NCI-H748 treated with DMSO at 0.1 percent for 48 hours (cell line): ENCODE measurements around the gene MPHOSPH9.

Source experiments
- DNase-seq: peaks from one replicate; lab custom pipeline; 2025; lab: John Stamatoyannopoulos, UW

MPHOSPH9 gene

DNA sequence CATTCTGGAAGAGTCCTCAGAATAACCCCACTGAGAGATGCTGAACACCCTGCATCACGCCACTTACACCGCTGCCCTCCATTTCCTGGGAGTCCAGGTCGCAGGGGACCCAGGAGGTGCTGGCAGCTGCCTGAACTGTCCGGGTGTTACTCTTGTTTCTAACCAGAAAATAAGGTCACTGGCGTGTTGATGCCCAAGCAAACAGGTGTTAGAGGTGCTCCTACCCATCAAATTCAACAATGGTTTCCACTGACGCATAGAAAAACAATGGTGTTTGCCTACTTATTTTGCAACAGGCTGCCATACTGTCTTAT is 105.8 kb downstream of the MPHOSPH9 start:
- no peak for DNase-seq

DNA sequence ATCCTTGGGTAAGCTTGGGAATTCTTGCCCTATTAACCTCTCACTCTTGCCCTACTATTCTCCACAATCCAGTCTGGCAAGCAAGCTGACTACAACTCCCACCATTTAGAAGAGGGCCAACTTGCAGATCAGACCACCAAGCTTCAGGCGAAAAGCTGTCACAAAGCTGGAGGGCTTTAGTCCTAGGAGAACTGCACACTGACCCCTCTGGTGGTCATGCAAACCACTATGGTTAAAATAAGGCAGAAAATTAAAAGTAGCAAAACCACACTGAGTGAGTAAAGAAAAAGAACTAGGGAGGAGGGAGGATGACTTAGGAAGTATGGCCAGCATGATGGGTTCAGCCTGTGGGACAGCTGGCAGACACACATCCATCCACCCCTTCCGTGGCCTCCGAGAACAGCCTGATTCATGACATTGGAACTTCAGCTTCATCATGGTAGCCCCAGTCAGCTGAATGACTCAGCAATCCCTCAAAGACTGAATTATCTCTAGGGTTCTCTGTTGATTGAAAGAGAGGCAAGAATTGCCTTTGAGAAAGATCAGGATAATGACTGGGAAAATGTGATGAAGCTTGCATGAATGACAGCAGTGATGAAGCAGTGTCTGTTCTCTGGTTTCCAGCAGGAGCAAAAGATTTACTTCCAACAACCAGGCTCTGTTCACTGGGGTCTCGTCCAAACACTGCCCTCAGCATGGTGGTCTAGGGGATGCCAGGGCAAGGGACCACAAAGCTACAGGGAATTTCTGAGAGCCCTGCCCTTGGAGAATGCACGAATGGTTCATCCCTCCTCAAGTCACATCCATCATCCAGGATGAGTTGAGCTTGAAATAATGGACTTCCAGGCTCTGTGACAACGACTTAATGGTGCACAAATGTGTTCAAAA is 106.4 kb downstream of the MPHOSPH9 start:
- DNase-seq = no peak

DNA sequence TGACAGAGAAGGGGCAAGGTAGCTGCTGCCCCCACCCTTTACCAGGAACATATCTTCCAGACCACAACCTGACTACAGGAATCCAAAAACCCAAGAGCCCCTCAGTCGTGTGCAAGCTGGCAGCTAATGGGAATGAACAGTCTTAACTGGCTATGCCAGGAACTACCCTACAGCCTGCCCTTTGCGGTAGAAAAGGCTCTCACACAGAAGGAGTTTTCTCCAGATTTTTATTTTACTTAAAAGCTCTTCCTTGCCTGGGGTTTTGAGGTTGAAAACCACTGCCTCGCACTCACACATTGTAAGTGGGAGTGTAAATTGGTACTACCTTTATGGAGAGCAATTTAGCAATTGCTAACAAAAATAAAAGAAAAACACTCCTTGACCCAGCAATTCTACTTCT is 110.3 kb downstream of the MPHOSPH9 start:
- no peak for DNase-seq

DNA sequence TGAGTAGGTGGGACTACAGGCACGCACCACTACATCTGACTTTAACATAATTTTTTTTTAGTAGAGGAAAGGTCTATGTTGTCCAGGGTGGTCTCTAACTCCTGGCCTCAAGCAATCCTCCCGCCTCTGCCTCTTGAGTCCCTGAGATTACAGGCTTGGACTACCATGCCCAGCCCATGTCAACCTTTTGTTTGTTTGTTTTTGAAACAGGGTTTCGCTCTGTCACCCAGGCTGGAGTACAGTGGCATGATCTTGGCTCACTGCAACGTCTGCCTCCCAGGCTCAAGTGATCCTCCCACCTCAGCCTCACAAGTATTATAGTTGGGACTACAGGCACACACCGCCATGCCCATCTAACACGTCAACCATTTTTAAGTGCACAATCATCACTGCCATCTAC is 111.3 kb downstream of the MPHOSPH9 start:
- no peak for DNase-seq

DNA sequence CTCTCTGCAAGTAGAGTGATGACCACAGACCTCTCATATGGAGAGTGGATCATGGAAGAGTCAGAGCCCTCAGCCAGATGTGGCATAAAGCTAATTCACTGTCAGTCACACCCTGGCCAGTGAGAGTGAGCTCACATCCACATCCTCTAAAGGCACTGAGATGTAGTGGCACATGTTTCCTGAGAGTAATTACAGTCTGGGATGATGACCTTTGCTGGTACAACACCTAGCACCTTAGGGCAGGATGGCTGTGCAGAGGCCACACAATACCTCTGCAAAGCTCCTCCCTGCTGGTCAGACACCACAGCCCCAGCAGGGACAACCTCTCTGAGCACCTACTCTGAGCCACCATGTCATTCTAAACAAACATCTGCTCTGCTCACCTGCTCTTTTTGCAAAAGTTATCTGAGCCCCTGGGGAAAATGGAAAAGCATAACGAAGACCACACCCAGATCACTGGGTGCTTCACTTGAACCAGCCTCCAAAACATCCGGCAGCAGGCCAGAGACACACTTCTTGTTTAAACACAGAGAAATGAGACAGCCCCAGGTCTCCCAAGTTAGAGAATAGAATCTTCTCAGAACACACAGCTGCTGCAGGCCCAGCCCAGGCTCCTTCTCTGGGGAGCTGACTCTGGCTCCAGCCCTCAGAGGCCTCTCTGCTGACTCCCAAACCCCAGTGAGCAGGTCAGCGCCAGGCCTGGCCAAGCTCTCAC is 112.3 kb downstream of the MPHOSPH9 start:
- DNase-seq = peak; percentile 45

DNA sequence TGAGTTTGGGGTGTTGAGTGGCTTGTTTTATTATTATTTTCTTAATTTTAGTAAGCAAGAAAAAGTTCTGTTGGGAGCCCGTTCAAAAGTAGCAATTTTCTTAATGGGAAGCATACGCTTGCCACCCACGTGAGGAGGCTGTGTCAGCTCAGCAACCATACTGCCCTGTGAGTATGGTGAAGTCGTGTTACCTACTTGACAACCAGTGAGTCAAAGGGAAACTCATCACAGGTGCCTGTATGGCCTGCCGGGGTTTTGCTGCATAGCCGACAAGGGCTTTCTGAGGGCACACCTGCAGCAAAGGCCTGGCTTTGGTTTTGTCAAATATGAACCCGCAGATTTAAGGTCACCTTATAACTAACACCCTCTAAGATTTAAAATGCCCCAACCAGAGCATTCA is 113.1 kb downstream of the MPHOSPH9 start:
- DNase-seq = no peak

DNA sequence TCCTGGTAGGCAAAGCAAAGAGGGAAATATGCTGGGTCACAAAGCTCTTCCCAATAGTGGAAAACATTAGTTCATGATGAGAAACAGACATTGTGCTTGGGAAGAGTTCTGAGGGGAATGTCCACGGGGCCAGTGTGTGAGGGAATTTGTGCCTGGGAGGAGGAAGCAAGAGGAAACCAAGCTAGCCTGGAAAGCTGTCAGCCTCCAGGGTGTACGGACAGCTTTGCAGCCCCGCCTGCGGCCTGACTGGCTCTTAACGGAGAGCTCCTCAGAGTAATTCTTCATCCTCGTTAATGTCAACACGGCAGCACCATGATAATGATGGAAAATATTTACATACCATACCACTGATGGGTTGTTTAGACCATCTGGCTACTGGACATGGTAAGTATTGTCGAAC is 114.4 kb downstream of the MPHOSPH9 start:
- peak; percentile 68 for DNase-seq

DNA sequence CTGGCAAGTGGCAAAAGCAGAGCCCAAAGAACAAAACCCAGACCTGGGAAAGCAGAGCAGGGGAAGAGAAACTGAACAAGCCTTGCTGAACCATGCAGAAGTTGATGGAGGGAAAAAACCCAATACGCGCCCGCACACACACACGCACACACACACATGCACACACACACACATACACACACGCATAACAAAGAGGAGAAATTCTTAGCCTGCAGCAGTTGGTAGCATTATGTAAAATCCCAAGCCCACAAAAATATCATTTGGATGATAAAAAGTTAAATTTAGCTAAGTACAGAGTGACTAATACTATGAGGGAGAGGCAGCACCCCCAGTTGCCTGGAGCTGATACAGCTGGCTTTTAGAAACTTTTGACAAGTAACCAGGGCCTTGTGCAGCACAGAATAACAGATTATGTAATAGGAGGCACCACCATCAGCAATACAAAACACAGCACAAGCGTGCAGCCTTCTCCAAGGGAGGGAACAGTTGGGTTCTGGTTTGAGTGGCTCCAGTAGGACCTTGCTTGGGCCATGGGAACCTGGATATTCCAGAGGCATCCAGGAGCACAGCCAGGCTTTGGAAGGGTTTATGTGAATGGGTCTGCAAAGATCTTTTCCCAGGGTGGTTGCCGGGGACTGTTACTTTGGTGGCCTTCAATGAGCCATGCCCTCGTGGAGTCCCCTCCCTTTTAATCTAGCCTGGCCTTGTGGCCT is 117.4 kb downstream of the MPHOSPH9 start:
- no peak for DNase-seq

DNA sequence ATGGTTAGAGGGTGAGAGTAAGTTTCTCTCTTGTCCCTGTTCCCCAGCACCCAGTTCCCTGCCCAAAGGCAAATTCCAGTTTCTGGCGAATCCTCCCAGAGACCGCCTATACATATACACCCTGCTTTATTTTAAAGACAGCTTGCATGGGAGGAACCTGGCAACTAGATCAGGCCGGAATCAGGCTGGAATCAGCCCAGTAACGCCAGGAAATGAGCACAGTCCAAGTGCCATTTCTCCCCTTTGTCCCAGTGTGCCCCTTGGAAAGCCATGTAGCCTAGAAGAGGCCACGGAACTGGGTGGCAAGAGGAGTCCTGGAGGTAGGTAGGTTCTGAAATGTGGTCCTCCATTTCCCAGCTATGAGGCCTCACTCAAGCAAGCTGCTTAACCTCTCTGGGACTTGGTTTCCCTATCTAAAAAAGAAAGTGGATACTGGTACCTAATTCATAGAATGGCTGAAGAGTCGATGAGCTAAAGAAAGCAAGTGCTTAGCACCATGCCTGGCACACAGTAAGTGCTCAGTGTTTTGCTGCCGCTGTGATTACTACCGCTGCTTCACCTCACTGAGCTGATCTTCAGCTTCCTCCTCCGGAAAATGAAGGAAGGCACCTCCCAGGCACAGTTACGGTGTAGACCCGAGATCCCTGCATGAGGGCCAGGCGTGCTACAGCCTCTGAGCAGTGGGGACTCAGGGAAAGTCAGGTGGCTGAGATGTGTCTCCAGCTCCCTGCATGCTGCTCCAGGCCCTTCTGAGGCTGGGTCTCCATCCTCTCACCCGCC is 118.4 kb downstream of the MPHOSPH9 start:
- no peak for DNase-seq

DNA sequence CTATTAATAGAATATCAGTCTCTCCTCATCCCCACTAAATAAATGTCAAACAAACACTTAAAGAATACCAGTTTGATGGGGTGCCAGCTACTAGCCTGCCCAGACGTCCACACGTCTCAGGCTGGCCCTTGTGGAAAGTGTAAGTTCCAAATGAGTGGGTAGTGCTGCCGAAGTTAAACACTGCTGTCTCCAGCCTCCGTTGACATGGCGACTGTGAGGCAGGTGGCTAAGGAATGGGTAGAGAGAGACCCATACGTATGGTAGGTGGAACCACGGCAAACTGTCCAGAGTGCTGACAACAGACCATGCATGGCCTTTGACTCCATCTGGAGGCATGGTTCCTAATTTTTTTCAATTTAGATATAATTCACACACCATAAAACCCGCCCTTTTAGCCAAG is 119.9 kb downstream of the MPHOSPH9 start:
- peak; percentile 15 for DNase-seq

DNA sequence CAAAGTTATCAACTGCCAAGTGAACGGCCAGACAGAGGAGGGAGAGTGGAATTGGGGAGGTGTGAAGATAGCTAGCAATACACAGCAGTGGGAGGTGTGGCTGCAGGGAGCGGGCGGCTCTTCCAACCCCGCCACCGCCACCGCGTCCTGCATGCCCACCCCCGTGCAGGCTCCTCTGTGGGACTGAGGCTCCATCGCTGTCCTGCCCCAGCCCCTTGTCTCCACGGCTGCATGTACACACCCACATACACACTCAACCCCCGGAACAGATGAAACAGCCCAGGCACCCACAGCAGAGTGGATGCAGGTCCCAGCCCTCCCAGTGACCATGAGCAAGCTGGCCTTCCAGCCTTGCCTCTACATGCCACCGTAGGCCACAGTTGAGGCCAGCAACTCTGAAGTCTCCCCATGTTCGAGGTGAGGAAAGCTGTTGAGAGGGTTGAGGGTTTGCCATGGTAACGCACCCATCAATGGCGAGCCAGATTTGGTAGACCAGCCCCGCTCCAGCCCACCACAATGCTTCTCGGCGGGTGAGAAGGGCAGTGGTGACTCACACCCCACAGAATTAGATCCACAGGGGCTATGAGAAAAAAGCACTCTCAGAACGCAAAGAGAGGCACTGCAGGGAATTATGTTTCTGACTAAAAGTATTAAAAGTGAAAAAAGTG is 121.3 kb downstream of the MPHOSPH9 start:
- DNase-seq = no peak

DNA sequence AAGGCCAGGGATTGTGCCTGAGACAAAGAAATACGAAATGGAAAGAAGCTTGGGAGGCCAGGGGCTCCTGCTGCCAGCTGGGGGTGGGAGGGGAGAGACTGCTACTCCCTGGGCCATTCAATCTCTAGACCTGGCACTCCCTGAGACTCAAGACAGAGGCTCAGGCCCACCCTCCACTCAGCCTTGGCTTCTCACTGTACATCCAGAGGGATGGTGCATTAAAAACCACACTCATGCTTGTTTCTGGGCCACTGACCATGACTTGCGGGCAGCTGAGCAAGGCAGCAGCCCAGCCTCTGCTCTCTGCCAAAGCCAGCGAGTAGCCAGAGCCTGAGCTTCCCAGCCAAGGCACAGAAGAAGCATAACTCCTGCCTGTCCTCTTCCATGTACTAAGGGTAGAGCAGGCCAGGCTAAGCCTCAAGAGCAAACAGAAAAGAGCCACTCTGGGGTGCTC is 123.6 kb downstream of the MPHOSPH9 start:
- no peak for DNase-seq

DNA sequence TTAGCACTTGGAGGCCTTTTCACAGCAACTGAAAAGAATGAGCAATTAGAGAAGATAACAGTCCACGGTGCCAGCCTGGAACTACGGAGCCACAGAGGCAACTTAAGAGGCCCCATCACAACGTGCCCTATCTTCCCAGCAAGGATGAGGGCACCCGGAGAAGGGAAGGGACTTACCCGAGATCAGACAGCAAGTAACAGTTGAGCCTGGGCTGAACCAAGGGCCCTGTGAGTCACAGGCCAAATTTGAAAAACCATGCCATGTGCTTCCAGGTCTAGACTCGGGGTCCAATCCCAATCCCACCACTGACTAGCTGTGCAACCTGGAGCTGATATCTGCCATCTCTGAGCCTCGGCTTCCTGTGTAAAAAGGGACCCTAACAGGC is 124.3 kb downstream of the MPHOSPH9 start:
- no peak for DNase-seq

DNA sequence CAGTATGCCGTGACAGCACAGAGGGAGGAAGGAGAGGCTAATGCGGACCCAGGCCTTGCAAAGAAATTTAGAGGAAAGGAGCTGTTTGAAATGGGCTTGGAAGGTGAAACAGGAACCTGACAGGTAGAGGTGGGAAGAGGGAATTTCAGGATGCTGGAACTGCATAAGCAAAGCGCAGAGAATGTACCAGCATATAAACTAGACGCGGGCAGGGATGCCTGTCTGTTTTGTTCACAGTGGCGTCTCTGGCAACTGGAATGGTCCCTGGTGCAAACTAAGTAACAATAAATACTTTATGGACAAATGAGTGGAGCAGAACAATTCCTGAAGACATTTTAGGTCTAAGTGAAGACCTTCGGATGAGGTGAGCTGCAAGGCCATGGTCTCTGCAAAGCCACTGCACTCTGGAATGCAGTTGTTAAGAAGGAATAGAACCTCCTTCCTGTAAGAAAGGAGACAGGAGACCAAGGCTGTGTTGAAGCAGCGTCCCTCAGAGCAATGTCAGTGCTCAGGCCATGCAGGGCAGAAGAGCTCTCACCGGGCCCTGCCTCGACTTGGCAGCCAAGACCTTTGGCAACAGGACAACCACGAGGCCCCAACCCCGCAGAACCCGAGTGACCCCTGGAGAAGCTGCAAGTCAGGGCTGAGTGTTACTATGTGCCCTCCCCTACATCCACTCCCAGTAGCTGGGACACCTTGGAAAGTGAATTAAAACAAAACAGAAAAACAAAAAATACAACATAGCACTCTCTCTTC is 124.8 kb downstream of the MPHOSPH9 start:
- DNase-seq = no peak

DNA sequence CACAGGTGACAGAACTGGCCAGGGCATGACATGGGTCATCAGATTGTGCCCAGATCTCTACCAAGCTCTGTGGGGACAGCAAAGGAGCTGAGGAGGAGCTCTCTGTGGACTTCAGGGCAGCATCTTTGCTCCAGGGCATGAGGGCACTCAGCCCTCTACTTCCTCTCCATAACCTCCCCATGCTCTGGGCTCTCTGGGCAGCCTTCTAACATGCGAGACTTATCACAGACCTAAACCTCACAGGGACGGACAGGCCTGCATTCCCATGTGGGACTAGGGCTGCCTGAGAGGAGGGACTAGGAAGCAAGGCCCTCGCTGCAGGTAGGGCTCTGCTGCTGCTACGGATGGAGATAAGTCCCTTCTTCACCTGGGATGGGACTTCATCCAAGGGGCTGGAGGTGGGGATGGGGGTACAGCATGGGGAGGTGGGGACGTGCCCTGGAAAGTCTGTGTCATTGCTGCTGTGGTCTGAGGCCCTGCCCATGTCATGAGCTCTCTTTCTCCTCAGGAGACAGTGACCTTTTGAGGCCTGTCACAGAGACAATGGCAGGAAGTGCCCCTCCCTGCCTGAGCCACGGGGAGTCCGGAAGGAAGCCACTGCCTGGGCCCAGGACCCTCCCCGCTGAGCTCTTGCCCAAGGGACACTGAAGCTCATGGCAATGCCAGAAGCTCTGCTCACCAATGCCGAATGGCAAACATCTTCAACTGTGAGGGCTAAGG is 126.1 kb downstream of the MPHOSPH9 start:
- DNase-seq = no peak

DNA sequence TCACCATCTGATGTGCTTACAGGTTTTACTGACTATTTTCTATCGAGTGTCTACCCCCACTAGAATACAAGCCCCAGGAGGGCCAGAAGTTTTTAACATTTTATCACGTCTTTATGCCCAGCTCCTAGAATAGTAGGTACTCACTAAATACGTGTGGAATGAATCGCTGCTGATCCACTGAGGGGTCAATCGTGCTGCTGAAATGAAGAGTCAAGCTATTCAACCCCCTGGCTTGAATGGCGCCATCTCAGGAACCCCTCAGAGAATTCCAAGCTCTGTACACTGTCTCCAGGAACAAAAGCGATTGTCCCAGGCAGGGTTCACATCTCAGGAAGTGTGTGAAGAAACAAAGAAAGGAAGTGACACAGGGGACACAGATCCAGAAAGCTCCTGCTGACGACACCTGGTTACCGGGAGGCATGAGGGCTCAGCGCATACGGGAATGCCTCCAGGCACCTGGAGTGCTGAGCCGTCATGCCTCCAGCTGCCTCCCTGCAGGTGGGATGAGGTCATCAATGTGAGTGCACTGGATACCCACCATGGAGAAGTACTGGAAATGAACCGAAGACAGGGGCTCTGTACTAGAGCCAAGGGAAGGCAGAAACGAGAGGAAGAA is 127.6 kb downstream of the MPHOSPH9 start:
- no peak for DNase-seq

DNA sequence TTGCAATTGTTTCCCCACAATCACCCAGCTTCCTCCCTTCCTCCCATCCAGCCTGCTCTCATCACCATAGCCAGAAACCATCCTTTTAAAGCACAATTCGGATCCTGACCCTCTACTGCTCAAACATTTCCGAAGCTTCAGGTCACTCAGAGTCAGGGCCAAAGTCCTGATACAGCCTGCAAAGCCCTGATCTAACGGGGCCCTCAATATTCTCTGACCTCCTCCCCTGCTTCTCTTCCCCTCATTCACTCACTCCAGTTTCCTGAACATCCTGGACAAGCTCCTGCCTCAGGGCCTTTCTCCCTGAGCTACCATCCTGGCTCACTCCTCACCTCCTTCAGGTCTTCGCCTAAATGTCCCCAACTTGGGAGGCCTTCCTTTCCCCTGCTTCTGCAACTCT is 128.1 kb downstream of the MPHOSPH9 start:
- DNase-seq = no peak
